ENCODE measurements around the gene FOSL1. TPM values are rescaled to one million over a fixed set of nuclear protein-coding genes. Genes with fewer than 3 reads are reported as not detected.

The FOSL1 gene
- total RNA-seq, 2 experiments from 2014 or later, result 8.2 TPM

GRCh38 chr11:65932558-65932919 lies 32.4 kb upstream of the FOSL1 start:
- H3K4me3 Mint-ChIP-seq, result no peak overlapping the region
- no peaks in the 10 kb centered on the region for H3K9me3 Mint-ChIP-seq
- CTCF ChIA-PET, result interaction anchor here (1.1 to 2.2 kb wide), 4 partner anchors 17 to 48 kb away, joined by 3 to 12 read pairs (median 8); partner anchors contain the start of gene CCDC85B
- H3K36me3 Mint-ChIP-seq (ENCODE audit: low read depth), result no peaks in the 10 kb centered on the region
- no peaks in the 10 kb centered on the region for H3K27me3 Mint-ChIP-seq (ENCODE audit: low read depth)
- intact Hi-C loops (cut with micrococcal nuclease), result no loop called here
- H3K4me1 Mint-ChIP-seq (ENCODE audit: low read depth), result peaks cover 22% of the 10 kb centered on the region
- H3K27ac Mint-ChIP-seq, result no peak overlapping the region
- DNase-seq, result no peak

DNA sequence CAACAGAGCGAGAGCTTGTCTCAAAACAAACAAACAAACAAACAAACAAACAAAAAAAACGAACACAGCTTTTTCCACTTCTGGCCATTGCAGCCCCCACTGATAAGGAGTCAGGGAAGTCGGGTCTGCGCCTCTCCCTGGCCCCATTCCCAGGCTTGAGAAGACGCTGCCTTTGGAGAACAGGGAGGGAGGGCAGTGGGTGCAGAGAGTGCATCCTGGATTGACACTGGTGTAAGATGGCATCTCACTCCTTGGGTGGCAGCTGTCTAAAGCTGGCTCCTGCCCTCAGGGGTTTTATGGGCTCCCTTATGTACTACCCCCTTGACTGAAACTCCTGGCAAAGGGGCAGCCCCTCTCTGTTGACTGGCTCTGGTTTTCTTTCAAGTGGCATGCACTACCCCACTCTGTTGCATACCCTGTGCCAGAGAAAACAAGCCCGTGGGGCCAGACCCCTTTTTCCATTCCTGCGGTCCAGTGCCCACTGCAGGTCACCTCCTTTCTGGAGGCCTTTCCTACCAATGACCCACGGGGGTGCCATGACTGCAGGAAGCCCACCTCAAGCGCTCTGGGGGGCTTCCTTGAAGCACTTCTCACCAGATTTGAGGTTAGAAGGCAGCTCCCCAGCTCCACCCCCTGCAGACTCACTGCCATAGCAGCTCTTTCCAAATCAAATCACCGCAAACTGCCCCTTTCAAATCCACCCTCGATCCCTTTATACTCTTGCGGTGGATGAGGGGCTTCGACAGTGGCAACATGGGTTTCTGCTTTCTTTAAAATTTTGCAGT lies 31.8 kb upstream of the FOSL1 start:
- no peaks in the 10 kb centered on the region for H3K27me3 Mint-ChIP-seq (ENCODE audit: low read depth)
- CTCF ChIA-PET, result interaction anchor here (1.1 to 2.2 kb wide), 3 partner anchors 16 to 47 kb away, joined by 7 to 12 read pairs (median 8); partner anchors contain the start of gene CCDC85B
- no peak for DNase-seq
- H3K9me3 Mint-ChIP-seq, result no peaks in the 10 kb centered on the region
- no peak overlapping the region for H3K4me3 Mint-ChIP-seq
- intact Hi-C loops (cut with micrococcal nuclease), result no loop called here
- no peak overlapping the region for H3K27ac Mint-ChIP-seq
- no peaks in the 10 kb centered on the region for H3K36me3 Mint-ChIP-seq (ENCODE audit: low read depth)
- peaks cover 27% of the 10 kb centered on the region for H3K4me1 Mint-ChIP-seq (ENCODE audit: low read depth)

DNA sequence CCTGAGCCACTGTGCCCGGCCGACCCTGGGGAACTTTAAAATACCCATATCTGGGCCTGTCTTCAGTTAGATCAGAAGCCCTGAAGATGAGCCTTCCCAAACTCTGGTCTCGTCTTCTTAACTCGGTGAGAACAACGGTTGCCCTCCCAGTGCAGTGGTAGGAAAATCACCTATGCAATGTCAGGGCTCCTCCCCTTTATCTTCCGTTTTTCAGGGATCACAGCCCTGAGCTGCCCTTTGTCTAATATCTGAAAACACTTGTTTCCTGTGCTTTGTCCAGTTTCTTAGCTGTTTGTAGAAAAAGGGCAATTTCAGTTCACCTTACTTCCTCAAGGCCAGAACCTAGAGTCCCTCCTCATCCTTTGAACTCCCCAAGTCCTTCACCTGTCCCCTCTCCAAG lies 28.5 kb upstream of the FOSL1 start:
- no peaks in the 10 kb centered on the region for H3K27me3 Mint-ChIP-seq (ENCODE audit: low read depth)
- intact Hi-C loops (cut with micrococcal nuclease), result loop anchor here (1.0 kb wide), 3 partner anchors 28 to 38 kb away; partner anchors contain the start of genes CCDC85B and SART1
- peak overlapping the region; percentile 97 for H3K27ac Mint-ChIP-seq
- H3K4me3 Mint-ChIP-seq, result peak overlapping the region; percentile 68
- peaks cover 28% of the 10 kb centered on the region for H3K4me1 Mint-ChIP-seq (ENCODE audit: low read depth)
- no peaks in the 10 kb centered on the region for H3K9me3 Mint-ChIP-seq
- CTCF ChIA-PET, result interaction anchor here (0.8 to 1.2 kb wide), 3 partner anchors 9 to 44 kb away, joined by 3 to 6 read pairs (median 3); no protein-coding TSS in a partner anchor
- no peaks in the 10 kb centered on the region for H3K36me3 Mint-ChIP-seq (ENCODE audit: low read depth)
- peak; percentile 36 for DNase-seq

- peaks cover 4% of the 10 kb centered on the region for H3K36me3 Mint-ChIP-seq (ENCODE audit: low read depth)
- peak overlapping the region; percentile 97 for H3K27ac Mint-ChIP-seq
- H3K4me1 Mint-ChIP-seq (ENCODE audit: low read depth), result peaks cover 30% of the 10 kb centered on the region
- H3K4me3 Mint-ChIP-seq, result peak overlapping the region; percentile 68
- DNase-seq, result peak; percentile 91
- no peaks in the 10 kb centered on the region for H3K27me3 Mint-ChIP-seq (ENCODE audit: low read depth)
- intact Hi-C loops (cut with micrococcal nuclease), result loop anchor here (1.0 kb wide), 3 partner anchors 28 to 38 kb away; partner anchors contain the start of genes CCDC85B and SART1
- no peaks in the 10 kb centered on the region for H3K9me3 Mint-ChIP-seq
- CTCF ChIA-PET, result interaction anchor here (0.8 to 1.2 kb wide), 2 partner anchors 10 to 41 kb away, joined by 3 read pairs; no protein-coding TSS in a partner anchor
Observed at GRCh38 chr11:65927904-65928397, 27.8 kb upstream of the FOSL1 start.

DNA sequence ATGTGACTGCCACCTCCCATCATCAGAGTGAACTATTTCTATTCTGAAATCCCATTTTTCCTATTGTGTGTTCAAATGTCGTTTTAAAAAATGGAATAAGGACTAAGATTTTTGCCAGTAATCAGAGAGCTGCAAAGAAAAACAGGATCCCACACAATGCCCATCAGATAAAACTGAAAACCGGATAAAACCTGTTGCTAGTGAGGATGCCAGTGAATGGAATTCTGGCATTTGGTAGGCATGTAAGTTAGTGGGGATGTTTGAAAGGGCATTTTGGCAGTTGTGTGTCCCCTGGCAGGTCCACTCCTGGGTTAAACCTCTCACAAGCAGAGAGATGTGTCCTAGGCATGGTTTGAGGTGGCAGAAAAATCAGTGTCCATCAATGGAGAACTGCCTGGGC lies 25.2 kb upstream of the FOSL1 start:
- Mint-ChIP-seq H3K27ac (no peak overlapping the region), H3K9me3 (no peaks in the 10 kb centered on the region), H3K36me3 (ENCODE audit: low read depth) (peaks cover 7% of the 10 kb centered on the region), H3K4me1 (ENCODE audit: low read depth) (peaks cover 32% of the 10 kb centered on the region), H3K4me3 (no peak overlapping the region), H3K27me3 (ENCODE audit: low read depth) (no peaks in the 10 kb centered on the region)
- intact Hi-C loops (cut with micrococcal nuclease), result no loop called here
- CTCF ChIA-PET, result interaction anchor here (1.5 kb wide), 1 partner anchor 41 kb away, joined by 4 read pairs; no protein-coding TSS in a partner anchor
- DNase-seq, result no peak

- no peak for DNase-seq
- peaks cover 27% of the 10 kb centered on the region for H3K4me1 Mint-ChIP-seq (ENCODE audit: low read depth)
- no peak overlapping the region for H3K4me3 Mint-ChIP-seq
- H3K36me3 Mint-ChIP-seq (ENCODE audit: low read depth), result peaks cover 8% of the 10 kb centered on the region
- no peaks in the 10 kb centered on the region for H3K9me3 Mint-ChIP-seq
- CTCF ChIA-PET, result interaction anchor here (0.6 to 1.5 kb wide), 4 partner anchors 31 to 99 kb away, joined by 3 to 7 read pairs (median 4); partner anchors contain the start of gene FIBP
- no peaks in the 10 kb centered on the region for H3K27me3 Mint-ChIP-seq (ENCODE audit: low read depth)
- intact Hi-C loops (cut with micrococcal nuclease), result no loop called here
- no peak overlapping the region for H3K27ac Mint-ChIP-seq
Observed at GRCh38 chr11:65922565-65922964, 22.4 kb upstream of the FOSL1 start.

GRCh38 chr11:65921876-65922275 lies 21.7 kb upstream of the FOSL1 start:
- Mint-ChIP-seq H3K27ac (peak overlapping the region; percentile 57), H3K4me1 (ENCODE audit: low read depth) (peaks cover 26% of the 10 kb centered on the region), H3K4me3 (no peak overlapping the region), H3K36me3 (ENCODE audit: low read depth) (peaks cover 8% of the 10 kb centered on the region), H3K27me3 (ENCODE audit: low read depth) (no peaks in the 10 kb centered on the region), H3K9me3 (no peaks in the 10 kb centered on the region)
- CTCF ChIA-PET, result interaction anchor here (0.6 to 1.5 kb wide), 2 partner anchors 68 to 100 kb away, joined by 4 read pairs; no protein-coding TSS in a partner anchor
- DNase-seq, result no peak
- intact Hi-C loops (cut with micrococcal nuclease), result no loop called here

DNA sequence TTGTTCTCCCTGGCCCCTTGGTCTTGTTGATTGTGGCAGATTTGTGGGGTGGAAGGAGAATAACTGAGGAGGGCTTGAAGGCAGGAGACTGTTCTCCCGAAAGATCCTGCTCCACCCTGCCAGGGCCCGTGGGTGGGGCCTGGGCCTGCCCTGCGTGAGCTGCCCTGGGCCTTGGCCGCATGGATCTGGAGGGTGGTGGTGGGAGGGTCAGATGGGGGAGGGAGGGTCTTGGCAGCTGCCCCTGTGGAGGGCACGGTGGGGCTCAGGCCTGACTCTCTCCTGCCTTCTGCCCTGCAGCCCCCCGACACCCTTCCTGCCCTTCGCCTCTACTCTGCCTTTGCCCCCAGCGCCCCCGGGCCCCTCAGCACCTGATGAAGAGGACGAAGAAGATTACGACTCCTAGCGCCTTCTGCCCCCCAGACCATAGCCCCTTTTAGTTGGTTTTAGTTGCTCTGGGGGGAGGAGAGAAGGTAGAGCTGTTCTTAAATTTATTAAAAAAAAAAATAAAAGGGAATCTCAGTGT lies 20.9 kb upstream of the FOSL1 start:
- Mint-ChIP-seq H3K9me3 (no peaks in the 10 kb centered on the region), H3K36me3 (ENCODE audit: low read depth) (peaks cover 8% of the 10 kb centered on the region), H3K27me3 (ENCODE audit: low read depth) (no peaks in the 10 kb centered on the region), H3K4me3 (peak overlapping the region; percentile 93), H3K4me1 (ENCODE audit: low read depth) (peaks cover 31% of the 10 kb centered on the region), H3K27ac (no peak overlapping the region)
- no peak for DNase-seq
- intact Hi-C loops (cut with micrococcal nuclease), result no loop called here
- CTCF ChIA-PET, result interaction anchor here (1.5 kb wide), 1 partner anchor 101 kb away, joined by 4 read pairs; no protein-coding TSS in a partner anchor

DNA sequence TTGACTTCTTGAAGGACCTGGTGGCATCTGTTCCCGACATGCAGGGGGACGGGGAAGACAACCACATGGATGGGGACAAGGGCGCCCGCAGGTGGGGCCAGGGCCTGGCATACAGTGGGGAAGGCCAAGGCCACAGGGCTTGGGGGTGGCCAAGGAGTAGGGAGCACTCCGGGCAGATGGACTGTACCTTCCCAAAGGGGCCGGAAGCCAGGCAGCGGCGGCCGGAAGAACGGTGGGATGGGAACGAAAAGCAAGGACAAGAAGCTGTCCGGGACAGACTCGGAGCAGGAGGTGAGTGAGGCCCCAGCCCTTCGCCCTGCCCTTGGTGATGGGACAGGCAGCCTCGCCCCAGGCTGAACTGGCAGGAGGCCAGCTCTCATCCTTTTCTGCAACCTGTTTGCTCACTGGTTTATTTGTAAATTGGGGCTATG lies 20.2 kb upstream of the FOSL1 start:
- H3K36me3 Mint-ChIP-seq (ENCODE audit: low read depth), result peaks cover 8% of the 10 kb centered on the region
- intact Hi-C loops (cut with micrococcal nuclease), result no loop called here
- no peaks in the 10 kb centered on the region for H3K27me3 Mint-ChIP-seq (ENCODE audit: low read depth)
- CTCF ChIA-PET, result no interaction called here
- H3K9me3 Mint-ChIP-seq, result no peaks in the 10 kb centered on the region
- DNase-seq, result no peak
- peak overlapping the region; percentile 93 for H3K4me3 Mint-ChIP-seq
- no peak overlapping the region for H3K27ac Mint-ChIP-seq
- H3K4me1 Mint-ChIP-seq (ENCODE audit: low read depth), result peaks cover 32% of the 10 kb centered on the region

GRCh38 chr11:65919573-65920371 lies 19.6 kb upstream of the FOSL1 start:
- peaks cover 8% of the 10 kb centered on the region for H3K36me3 Mint-ChIP-seq (ENCODE audit: low read depth)
- H3K27ac Mint-ChIP-seq, result peak overlapping the region; percentile 76
- intact Hi-C loops (cut with micrococcal nuclease), result loop anchor here (1.0 to 5.0 kb wide), 8 partner anchors 19 to 348 kb away; partner anchors contain the start of genes CCDC85B, FOSL1, RAB1B and SART1
- peak; percentile 64 for DNase-seq
- peaks cover 38% of the 10 kb centered on the region for H3K4me1 Mint-ChIP-seq (ENCODE audit: low read depth)
- peak overlapping the region; percentile 93 for H3K4me3 Mint-ChIP-seq
- no peaks in the 10 kb centered on the region for H3K27me3 Mint-ChIP-seq (ENCODE audit: low read depth)
- CTCF ChIA-PET, result no interaction called here
- no peaks in the 10 kb centered on the region for H3K9me3 Mint-ChIP-seq

- no peaks in the 10 kb centered on the region for H3K9me3 Mint-ChIP-seq
- peak within 1 kb of the TSS; percentile 93 for H3K4me3 Mint-ChIP-seq
- peaks cover 41% of the 10 kb centered on the region for H3K4me1 Mint-ChIP-seq (ENCODE audit: low read depth)
- intact Hi-C loops (cut with micrococcal nuclease), result loop anchor here (1.0 to 5.0 kb wide), 8 partner anchors 19 to 348 kb away; partner anchors contain the start of genes CCDC85B, FOSL1, RAB1B and SART1
- peaks cover 8% of the 10 kb centered on the region for H3K36me3 Mint-ChIP-seq (ENCODE audit: low read depth)
- no peaks in the 10 kb centered on the region for H3K27me3 Mint-ChIP-seq (ENCODE audit: low read depth)
- CTCF ChIA-PET, result no interaction called here
- peak; percentile 99 for DNase-seq
- peak within 1 kb of the TSS; percentile 84 for H3K27ac Mint-ChIP-seq
Observed at GRCh38 chr11:65919141-65919572, 19.0 kb upstream of the FOSL1 start, which contains the start of gene DRAP1. Gene DRAP1, plus strand, starts transcription at chr11:65919426. Its CDS starts 76 bp downstream, at chr11:65919502.
